ENCODE results near the gene TMEM86A.
"Not testable (repeated sequence)": the region's sequence is repeated elsewhere in the genome, so short reads cannot be mapped to it uniquely, and the experiment has no call there.

Gene TMEM86A

DNA sequence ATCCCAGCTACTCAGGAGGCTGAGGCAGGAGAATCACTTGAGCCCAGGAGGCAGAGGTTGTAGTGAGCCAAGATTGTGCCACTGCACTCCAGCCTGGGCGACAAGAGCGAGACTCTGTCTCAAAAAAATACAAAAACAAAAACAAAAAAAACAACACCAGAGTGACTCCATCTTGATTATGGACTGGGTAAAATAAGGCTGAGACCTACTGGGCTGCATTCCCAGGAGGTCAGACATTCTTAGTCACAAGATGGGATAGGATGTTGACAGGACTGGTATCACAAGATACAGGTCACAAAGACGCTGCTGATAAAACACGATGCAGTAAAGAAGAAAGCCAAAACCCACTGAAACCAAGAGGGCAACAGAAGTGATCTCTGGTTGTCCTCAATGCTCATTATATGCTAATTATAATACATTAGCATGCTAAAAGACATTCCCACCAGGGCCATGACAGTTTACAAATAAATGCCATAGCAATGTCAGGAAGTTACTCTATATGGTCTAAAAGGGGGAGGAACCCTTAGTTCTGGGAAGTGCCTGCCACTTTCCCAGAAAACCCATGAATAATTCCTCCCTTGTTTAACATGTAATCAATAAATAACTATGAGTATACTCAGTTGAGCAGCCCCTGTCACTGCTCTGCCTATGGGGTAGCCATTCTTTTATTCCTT lies 7.0 kb upstream of the TMEM86A start:
- not testable (repeated sequence) for H3K9me3 Mint-ChIP-seq, H3K27me3 Mint-ChIP-seq, H3K4me3 Mint-ChIP-seq, ATAC-seq, H3K27ac Mint-ChIP-seq, H3K4me1 Mint-ChIP-seq, H3K36me3 Mint-ChIP-seq

DNA sequence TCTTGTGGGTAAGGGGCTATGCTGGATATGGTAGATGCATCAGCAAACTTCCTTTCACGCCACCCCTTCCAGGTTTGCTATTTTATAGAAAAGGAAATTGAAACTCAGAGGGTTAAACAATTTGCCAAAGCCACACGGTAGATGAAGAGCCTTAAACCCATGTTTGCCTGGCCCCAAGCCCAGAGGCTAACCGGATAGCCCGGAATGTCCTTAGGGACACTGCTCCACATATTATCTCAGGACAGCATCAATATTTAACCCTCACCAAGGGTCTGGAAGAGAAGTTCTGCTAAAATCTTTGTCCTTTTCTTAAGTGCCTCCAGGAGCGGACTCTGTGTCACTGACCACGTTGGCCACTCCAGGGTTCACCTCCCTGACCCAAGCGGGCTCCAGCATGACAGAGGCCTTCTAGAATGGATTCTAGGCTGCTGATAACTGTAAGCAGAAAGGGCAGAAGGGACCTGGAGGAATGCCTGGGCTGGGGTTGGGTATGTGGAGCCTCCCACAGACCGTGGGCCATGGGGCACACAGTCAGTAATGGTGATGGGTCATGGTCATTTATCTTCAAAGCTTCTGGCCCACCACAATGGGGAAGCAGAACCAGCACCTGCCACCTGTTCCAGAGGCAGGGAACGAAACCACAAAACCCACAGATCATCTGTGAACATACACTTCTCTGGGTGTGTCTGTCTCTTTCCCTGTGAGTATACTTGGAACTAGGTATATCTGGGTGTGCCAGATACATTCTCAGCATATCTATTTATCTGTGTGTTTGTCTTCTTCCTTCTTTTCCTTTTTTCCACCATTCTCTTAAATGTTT lies 5.4 kb upstream of the TMEM86A start:
- no peak for ATAC-seq
- H3K4me1 Mint-ChIP-seq, result peaks cover 4% of the 10 kb centered on the region
- H3K9me3 Mint-ChIP-seq, result no peaks in the 10 kb centered on the region
- no peaks in the 10 kb centered on the region for H3K36me3 Mint-ChIP-seq
- no peaks in the 10 kb centered on the region for H3K27me3 Mint-ChIP-seq
- H3K27ac Mint-ChIP-seq, result no peak overlapping the region
- no peak overlapping the region for H3K4me3 Mint-ChIP-seq

DNA sequence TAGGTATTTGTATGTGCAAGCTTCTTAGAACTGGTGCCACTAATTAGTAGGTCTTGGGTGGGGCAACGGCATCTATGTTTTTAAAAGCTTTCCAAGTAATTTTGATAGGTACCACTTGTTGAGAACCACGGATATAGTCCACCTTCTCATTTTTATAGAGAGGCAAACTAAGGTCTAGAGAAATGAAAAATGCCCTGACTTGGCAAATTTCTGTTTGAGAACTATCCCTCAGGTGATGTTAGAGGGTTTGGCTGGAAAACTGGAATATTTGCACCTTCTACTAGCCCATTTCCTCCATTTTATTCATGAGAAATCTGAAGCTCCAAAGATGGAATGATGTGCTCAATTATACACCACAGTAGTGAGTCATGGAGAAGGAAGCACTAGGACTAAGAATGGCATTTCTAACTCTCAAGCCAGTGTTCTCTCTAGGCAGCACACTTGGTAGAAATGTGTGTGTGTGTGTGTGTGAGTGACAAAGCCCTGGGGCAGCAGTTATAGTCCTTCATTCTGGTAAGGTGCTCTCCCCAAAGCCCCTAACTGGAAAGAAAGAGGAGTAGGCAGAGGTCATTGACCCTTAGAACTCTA lies 1.8 kb upstream of the TMEM86A start:
- Mint-ChIP-seq H3K4me3 (no peak overlapping the region), H3K27ac (no peak overlapping the region), H3K27me3 (peaks cover 18% of the 10 kb centered on the region), H3K9me3 (no peaks in the 10 kb centered on the region), H3K4me1 (peaks cover 21% of the 10 kb centered on the region), H3K36me3 (no peaks in the 10 kb centered on the region)
- no peak for ATAC-seq

DNA sequence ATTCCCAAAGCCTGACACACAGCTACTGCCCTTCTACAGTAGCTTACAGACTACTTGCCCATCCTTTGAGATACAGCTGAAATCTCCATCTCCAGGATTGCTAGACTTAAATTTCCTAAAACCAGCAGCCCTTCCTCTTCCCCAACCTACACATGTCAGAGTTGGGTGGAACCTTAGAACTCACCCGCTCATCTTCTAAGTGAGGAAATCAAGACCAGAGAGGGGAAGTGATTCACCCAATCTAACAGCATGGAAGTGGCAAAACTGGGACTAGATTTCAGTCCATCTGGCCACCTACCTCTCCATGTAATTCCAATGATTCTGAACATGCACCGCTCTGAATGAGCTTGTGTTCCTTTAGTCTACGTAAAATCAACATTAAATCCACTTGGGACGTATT lies 1.0 kb upstream of the TMEM86A start:
- no peaks in the 10 kb centered on the region for H3K36me3 Mint-ChIP-seq
- peaks cover 18% of the 10 kb centered on the region for H3K27me3 Mint-ChIP-seq
- H3K27ac Mint-ChIP-seq, result no peak overlapping the region
- no peak for ATAC-seq
- peaks cover 21% of the 10 kb centered on the region for H3K4me1 Mint-ChIP-seq
- no peak overlapping the region for H3K4me3 Mint-ChIP-seq
- no peaks in the 10 kb centered on the region for H3K9me3 Mint-ChIP-seq

DNA sequence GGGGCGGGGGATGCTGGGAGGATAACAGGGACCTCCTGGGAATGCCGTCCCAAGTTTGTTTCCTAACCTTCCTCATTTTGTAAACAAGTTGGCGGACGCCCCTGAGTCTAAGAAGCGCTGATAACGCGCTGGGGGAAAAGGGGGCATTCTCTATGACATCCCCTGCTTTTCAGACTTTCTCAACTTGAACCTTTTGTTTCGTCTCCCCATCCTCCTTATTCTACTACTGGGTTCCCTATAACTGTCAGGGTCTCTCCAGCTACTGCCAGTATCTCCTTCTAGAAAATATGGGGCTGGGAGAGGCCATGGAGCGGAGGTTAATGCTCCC lies 654 bp downstream of the TMEM86A start:
- ATAC-seq, result no peak
- no peaks in the 10 kb centered on the region for H3K36me3 Mint-ChIP-seq
- H3K4me3 Mint-ChIP-seq, result peak overlapping the region; percentile 78
- peaks cover 21% of the 10 kb centered on the region for H3K4me1 Mint-ChIP-seq
- H3K27me3 Mint-ChIP-seq, result peaks cover 18% of the 10 kb centered on the region
- no peaks in the 10 kb centered on the region for H3K9me3 Mint-ChIP-seq
- peak overlapping the region; percentile 14 for H3K27ac Mint-ChIP-seq

DNA sequence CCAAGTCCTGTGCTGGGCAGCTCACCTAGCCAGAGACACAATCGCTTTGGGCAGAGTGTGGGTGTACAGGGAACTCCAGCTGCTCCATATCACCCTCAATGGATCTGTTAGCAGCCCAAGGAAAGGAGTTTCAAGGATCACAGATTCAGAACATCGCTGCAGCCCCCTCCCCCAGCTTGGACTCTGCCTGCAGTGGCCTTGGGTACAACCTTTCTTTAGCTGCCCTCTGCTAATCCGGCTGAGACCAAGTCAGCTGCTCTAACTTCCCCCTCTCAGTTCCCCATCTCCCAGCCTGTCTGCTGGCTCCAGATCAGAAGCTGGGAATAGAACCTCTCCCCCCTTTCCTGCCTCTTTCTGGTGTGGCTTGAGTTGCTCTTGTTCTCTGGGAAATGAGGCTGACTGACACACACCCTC lies 1.3 kb downstream of the TMEM86A start:
- Mint-ChIP-seq H3K9me3 (no peaks in the 10 kb centered on the region), H3K36me3 (no peaks in the 10 kb centered on the region), H3K27ac (peak overlapping the region; percentile 14), H3K4me1 (peaks cover 24% of the 10 kb centered on the region), H3K27me3 (peaks cover 18% of the 10 kb centered on the region), H3K4me3 (peak overlapping the region; percentile 78)
- no peak for ATAC-seq

DNA sequence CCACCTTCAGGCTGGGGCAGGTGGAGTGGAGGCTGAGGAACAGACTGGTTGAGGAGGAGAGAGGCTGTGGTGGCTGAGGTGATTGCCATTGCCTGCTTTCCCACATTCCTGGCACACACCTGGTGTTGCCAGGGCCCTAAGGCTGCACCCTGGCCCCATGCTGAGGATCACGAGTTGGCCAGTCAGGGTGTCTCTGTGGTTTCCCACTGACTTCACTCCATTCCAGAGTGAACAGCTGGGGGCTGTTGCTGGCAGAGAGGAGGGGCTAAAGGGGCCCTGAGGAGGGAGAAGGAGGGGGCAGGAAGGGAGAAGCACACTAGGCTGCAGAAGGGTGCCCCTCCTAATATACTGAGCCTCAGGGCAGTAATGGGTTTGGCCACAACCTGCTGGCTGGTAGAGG lies 1.8 kb downstream of the TMEM86A start:
- Mint-ChIP-seq H3K27ac (no peak overlapping the region), H3K9me3 (no peaks in the 10 kb centered on the region), H3K4me3 (no peak overlapping the region), H3K27me3 (peaks cover 18% of the 10 kb centered on the region), H3K4me1 (peaks cover 28% of the 10 kb centered on the region), H3K36me3 (no peaks in the 10 kb centered on the region)
- no peak for ATAC-seq

DNA sequence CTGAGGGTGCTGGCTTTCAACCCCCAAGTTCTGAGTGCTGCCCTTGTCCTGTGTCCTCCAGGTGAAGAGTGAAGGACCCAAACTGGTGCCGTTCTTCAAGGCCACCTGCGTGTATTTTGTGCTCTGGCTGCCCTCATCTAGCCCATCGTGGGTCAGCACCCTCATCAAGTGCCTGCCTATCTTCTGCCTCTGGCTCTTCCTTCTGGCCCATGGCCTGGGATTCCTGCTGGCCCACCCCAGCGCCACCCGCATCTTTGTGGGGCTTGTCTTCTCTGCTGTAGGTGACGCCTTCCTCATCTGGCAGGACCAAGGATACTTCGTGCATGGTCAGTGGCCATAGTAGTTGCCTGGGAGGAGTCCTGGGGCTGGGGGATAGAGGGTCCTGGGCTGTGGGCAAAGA lies 2.3 kb downstream of the TMEM86A start:
- peaks cover 18% of the 10 kb centered on the region for H3K27me3 Mint-ChIP-seq
- H3K27ac Mint-ChIP-seq, result no peak overlapping the region
- no peak for ATAC-seq
- no peaks in the 10 kb centered on the region for H3K36me3 Mint-ChIP-seq
- H3K4me1 Mint-ChIP-seq, result peaks cover 28% of the 10 kb centered on the region
- H3K4me3 Mint-ChIP-seq, result no peak overlapping the region
- H3K9me3 Mint-ChIP-seq, result no peaks in the 10 kb centered on the region

DNA sequence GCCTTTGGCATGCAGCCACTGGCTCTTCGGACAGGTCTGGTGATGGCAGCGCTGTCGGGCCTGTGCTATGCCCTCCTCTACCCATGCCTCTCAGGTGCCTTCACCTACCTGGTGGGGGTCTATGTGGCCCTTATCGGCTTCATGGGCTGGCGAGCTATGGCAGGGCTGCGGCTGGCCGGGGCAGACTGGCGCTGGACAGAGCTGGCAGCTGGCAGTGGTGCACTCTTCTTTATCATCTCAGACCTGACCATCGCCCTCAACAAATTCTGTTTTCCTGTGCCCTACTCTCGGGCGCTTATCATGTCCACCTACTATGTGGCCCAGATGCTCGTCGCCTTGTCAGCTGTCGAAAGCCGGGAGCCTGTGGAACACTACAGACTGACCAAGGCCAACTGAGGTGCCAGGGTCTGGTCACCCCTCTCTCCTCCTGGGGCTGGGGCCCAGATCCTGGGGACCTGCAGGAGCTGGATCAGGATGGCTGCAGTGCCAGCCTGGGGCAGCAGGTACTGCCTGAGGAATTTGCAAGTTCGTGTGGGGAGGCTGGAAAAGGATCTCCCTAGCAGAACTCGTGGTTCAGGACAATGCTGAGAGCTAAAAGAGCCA lies 3.1 kb downstream of the TMEM86A start:
- H3K4me1 Mint-ChIP-seq, result peaks cover 35% of the 10 kb centered on the region
- H3K27ac Mint-ChIP-seq, result no peak overlapping the region
- no peaks in the 10 kb centered on the region for H3K9me3 Mint-ChIP-seq
- no peak for ATAC-seq
- H3K27me3 Mint-ChIP-seq, result peaks cover 24% of the 10 kb centered on the region
- no peak overlapping the region for H3K4me3 Mint-ChIP-seq
- H3K36me3 Mint-ChIP-seq, result no peaks in the 10 kb centered on the region

DNA sequence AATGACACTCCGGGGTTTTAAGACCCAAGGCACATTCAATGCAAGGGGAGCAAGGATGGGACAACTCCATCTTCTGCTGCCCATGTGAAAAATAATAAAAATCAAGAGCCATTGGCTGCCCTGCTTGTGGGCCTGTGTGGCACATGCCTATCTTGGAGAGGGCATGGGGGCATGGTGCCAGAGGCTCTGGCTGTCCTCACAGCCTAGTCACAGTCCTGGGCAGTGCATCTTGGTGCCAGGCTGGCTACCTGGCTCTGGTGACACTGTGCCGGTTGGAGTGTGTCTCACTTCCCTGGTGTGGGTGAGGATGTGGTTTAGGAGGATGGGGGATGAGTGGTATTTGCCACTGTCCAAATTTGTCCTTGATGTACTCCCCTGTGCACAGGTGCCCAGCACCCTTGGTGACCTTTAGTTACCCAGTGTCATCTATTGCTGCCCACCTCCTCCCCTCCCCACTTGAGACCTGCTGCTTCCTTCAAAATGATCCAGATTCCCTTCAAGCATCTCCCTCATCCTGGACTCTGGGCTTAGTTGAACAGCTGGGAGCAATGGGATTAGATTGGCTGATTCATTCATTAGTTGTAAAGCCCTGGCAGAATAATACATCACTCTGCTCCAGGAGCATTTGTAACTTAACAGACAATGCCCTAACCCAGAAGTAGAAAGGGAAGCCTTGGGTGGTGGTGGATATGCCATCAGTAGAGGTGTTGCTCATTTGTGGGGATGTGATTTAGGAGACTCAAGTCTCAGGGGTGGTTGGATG lies 4.6 kb downstream of the TMEM86A start:
- Mint-ChIP-seq H3K36me3 (no peaks in the 10 kb centered on the region), H3K4me1 (peaks cover 34% of the 10 kb centered on the region), H3K4me3 (no peak overlapping the region), H3K27me3 (peaks cover 28% of the 10 kb centered on the region), H3K27ac (no peak overlapping the region), H3K9me3 (no peaks in the 10 kb centered on the region)
- ATAC-seq, result no peak

DNA sequence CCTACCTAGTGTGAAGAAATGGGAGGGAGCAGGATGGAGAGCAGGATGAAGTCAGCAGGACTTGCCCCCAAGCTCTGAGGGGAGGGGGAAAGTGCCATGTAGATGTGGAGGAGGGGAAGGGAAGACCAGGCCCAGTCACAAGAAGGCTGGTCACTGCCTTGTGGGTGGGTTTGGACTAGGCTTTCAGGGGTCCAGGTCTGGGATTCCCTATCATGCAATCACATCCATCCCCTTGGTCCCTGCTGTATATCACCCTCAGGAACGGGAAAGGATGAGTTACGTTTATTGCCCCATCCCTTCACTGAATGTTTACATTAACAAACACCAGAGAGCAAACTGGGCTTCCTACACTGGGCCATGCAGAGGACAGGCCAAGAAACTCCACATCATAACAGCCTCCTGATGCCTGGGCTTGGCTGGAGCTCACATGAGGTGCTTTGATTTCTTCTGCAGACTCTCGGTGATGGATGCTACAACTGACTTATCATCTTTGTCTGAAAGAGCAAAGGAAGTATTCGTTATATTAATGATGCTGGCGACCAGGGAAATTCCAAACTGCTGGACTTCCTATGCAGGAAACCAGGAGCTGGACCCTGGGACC lies 5.6 kb downstream of the TMEM86A start:
- no peak for ATAC-seq
- peaks cover 27% of the 10 kb centered on the region for H3K27me3 Mint-ChIP-seq
- no peak overlapping the region for H3K27ac Mint-ChIP-seq
- no peaks in the 10 kb centered on the region for H3K9me3 Mint-ChIP-seq
- peaks cover 30% of the 10 kb centered on the region for H3K4me1 Mint-ChIP-seq
- H3K4me3 Mint-ChIP-seq, result no peak overlapping the region
- no peaks in the 10 kb centered on the region for H3K36me3 Mint-ChIP-seq

DNA sequence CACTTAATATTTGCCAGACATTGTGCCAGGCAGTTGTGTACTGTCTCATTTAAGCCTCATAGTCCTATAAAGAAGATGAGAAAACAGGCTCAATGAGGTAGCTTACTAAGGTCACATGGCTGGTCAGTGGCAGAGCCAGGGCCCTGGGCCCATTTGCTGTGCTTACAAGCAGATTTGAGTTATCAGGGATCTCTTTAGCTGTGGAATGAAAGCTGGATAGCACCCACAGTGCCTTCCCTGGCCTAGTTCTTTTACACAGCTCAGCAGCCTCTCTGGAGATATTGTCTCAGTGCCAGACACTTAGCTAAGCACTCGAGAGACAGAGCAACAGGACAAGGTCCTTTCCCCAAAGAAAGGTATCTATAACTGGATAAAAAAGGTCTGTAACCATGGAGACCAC lies 6.1 kb downstream of the TMEM86A start:
- Mint-ChIP-seq H3K4me3 (no peak overlapping the region), H3K27ac (no peak overlapping the region), H3K27me3 (peaks cover 22% of the 10 kb centered on the region), H3K9me3 (no peaks in the 10 kb centered on the region), H3K4me1 (peaks cover 25% of the 10 kb centered on the region), H3K36me3 (no peaks in the 10 kb centered on the region)
- ATAC-seq, result no peak

DNA sequence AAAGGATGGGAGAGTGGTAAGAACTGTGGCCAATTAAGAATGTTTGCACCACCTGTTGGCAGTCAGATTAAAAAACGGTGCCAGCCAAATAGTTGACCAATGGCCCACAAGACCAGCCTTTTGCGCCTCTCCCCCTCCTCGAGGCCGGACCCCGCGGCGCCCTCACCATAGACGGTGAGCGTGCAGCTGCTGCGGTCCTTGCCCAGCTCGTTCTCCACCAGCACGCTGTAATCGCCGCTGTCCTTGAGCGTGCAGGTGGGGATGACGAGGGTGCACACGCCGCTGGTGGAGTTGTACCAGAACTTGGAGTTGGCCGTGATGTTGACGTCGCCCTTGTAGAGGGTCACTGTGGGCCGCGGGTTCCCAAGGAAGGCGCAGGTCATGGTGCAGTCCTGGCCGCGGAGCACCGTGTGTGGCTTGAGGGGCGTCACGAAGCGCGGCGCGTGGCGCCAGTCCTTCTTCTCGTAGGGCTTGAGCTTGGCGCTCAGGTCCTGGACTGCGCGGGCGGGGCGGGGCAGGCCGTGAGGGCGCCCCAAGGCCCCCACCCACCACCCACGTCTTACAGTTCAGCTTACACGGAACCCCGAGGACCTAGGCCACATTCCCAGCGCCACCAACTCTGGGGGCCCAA lies 7.2 kb downstream of the TMEM86A start:
- peaks cover 11% of the 10 kb centered on the region for H3K27me3 Mint-ChIP-seq
- ATAC-seq, result peak; percentile 39
- peak overlapping the region; percentile 44 for H3K4me3 Mint-ChIP-seq
- peaks cover 18% of the 10 kb centered on the region for H3K4me1 Mint-ChIP-seq
- H3K27ac Mint-ChIP-seq, result peak overlapping the region; percentile 86
- no peaks in the 10 kb centered on the region for H3K36me3 Mint-ChIP-seq
- no peaks in the 10 kb centered on the region for H3K9me3 Mint-ChIP-seq

Measured in stimulated activated memory B cell treated with anti-CD40 and anti-IgM and Interleukin-4, amounts not matched to agents 10 μg/mL and 1 μg/mL and 100 μg/mL, for 72 hours (primary cell).